Ureter (tissue), 1 donor: ENCODE results near the gene LRIT1. TPM values are rescaled to one million over a fixed set of nuclear protein-coding genes. Genes with fewer than 3 reads are reported as not detected.
A peak's percentile ranks its signal among the peaks of the same experiment; 100 is the strongest.

Experiments used
- DNase-seq: peaks from one replicate; pipeline ENCODE4 v3.0.0-alpha.2; 2020; ENCODE audit warnings: low spot score
- total RNA-seq: library from RNA; stranded (reverse); gene quantifications from one replicate; pipeline ENCODE4 v1.2.4, GENCODE V29; 2023
- donor health status: DM: yes; HTN: yes; CAD: no.

LRIT1 gene
- total RNA-seq, 1 donor from 2014 or later = not detected

DNA sequence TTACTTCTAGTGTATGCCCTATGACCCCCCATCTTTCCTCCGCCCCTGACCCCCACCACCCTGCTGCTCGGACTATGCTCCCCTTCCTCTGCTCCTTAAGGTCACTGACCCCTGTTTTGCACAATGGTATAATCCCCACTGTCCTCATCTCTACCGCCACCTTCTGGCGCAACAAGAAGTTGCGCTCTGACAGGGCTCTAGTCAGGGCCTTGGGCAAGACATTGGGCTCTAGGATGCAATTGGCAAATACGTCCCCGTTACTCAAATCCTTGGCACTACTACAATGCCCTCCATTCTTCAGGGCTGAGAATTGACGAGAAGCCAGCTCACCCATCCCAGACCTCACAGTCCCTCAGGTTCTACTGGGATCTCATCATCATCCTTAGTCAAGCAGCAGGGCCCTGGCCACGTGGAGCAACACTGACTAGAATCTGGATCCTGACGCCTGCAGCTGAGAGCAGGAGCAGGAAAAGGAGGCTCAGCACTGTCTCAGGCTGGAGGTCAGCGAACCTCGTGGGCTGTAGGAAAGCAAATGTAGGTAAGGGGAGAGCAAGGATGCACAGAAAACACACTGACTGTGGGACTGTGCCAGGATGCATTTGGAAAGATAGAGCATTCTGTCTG, 26.6 kb downstream of the LRIT1 start:
- no peak for DNase-seq

DNA sequence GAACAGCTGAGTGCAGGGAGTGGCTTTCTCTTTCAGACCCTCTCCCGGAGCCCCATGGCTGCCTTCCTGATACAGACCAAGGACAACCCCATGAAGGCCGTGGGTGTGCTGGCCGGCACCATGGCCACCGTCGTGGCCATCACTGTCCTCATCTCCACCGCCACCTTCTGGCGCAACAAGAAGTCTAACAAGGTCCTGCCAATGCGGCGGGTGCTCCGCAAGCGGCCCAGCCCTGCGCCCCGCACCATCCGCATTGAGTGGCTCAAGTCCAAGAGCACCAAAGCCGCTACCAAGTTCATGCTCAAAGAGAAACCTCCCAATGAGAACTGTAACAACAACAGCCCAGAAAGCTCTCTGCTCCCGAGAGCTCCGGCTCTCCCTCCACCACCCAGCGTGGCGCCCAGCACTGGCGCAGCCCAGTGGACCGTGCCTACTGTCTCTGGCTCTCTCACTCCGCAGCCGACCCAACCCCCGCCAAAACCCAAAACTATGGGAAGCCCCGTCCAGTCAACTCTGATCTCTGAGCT, 27.2 kb downstream of the LRIT1 start:
- DNase-seq = no peak

DNA sequence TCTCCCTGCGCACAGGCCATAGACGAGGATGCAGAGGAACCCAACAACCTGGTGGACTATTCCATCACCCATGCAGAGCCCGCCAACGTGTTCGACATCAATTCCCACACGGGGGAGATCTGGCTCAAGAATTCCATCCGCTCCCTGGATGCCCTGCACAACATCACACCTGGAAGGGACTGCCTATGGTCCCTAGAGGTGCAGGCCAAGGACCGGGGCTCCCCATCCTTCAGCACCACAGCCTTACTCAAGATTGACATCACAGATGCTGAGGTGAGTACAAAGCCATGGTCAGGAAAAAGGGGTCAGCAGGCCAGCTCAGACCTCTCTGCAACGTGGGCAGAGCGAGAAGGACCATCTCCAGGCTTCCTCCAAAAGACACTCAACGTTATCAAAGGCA, 28.3 kb downstream of the LRIT1 start:
- no peak for DNase-seq

DNA sequence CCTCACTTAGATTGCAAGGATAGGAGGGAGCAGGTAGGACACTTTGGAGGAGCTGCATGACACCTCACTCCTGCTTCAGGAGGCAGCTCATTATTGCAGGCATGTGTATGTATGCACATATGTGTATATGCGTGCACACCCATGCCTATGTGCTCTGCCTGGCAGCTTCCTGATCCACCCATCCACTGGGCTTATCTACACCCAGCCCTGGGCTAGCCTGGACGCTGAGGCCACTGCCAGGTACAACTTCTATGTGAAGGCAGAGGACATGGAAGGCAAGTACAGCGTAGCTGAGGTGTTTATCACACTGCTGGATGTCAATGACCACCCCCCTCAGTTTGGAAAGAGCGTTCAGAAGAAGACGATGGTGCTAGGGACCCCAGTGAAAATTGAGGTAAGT, 29.3 kb downstream of the LRIT1 start:
- no peak for DNase-seq

DNA sequence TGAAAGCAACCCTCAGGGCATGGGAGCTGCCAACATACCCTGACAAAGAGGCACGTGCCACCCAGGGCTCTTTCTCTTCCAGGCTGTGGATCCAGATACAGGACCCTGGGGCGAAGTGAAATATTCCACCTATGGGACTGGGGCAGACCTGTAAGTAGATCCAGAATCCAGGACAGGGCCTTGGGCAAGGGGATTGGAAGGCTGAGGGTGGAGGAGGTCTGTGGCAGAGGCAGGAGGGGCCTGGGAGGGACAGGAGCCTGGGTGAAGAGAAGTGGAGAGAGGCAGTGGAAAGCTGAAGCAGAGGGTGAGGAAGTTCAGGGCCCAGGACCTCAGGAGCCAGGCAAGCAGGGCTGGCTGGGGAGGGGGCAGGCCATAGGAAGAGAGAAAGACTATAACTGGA, 29.8 kb downstream of the LRIT1 start:
- DNase-seq = no peak

DNA sequence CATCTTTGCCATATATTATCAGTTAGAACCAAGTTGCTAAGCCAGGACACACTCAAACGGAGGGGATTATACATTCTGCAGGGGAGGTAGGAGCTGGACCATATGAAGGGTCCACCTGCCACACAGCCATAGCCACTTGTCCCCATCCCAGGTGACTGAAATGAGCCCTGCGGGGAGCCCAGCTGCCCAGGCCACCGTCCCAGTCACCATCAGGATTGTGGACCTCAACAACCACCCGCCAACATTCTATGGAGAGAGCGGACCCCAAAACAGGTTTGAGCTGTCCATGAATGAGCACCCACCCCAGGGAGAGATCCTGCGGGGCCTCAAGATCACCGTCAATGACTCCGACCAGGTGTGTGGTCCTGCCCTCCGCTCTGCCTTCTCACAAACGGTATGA, 33.3 kb downstream of the LRIT1 start:
- DNase-seq = no peak

DNA sequence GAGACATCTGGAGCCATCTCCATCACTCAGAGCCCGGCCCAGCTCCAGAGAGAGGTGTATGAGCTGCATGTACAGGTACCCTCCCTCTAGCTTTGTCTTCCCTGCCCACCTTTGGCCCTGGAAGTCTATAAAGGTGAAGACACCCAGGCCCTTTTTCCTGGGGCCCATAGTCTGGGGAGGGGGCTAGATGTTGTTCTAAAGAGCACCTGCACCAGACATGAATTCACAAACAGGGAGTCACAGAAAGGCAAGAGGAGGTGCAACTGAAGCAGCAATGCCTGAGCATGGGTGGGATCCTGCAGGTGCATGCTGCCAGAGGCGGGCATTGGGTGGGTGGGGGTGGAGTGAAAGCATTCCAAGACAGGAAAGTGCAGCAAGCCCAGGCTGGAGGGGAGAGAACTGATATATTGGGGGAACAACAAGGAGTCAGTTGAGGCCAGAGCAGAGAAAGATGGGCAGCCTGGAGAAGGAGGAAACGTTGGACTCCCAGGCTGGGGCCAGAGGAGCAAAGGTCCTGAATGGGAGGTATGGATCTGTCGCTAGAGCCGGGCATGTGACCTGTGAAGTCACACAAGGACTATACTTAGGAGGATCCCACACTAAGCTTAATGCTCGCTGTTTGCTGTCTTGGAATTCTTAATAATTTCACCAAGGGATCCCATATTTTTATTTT, 35.4 kb downstream of the LRIT1 start:
- DNase-seq = no peak

DNA sequence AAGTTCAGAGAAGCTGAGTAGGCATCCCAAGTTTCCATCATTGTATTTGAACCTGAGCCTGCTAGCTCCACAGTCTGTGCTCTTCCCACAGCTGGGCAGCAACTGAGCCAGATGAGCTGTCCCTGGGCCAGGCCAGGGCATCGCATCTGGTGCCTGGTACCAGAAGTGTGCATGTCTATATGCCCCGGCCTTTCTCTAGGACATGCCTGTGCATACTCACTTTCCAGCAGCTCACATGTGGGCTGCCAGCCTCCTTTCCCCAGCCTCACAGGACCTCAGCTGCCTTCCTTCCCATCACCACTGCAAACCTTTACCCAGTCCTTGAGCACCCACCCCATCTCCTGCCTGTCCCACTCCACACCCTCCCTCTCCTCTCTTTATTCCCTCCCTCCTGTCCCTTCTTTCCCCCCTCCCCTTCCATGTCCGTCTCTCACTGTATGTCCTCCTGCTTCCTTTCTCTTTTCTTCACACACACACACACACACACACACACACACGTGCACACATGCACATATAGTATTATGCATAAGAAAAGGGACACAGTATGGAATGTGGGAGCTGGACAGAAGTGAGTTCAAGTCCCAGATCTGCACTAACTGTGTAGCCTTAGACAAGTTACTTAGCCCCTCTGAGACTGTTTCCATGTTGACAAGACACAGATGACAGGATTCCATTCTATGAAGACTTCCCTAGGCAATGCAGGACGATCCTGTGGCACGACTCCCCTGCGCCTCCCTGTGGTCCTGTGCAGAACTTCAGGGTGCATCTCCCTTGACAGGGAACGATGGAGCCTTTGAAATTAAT, 36.1 kb downstream of the LRIT1 start:
- DNase-seq = peak; percentile 72

DNA sequence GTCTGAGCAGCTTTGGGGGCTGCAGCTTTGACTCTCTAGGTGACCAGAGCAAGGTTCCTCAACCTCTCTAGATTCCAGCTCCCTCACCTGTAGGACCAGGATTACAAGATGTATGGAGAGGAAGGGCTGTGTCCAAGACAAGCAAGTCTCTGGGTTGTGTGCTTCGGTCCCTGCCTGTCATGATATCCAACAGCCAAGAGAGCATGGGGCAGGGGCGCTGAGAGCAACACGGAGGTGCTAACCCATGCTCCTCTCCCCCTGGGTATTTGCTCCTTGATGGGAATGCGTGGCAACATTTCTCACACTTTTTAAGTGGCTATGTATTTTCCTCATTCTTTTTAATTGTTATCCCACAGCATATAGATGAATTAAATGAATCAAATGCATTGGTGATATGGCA, 36.7 kb downstream of the LRIT1 start:
- no peak for DNase-seq

DNA sequence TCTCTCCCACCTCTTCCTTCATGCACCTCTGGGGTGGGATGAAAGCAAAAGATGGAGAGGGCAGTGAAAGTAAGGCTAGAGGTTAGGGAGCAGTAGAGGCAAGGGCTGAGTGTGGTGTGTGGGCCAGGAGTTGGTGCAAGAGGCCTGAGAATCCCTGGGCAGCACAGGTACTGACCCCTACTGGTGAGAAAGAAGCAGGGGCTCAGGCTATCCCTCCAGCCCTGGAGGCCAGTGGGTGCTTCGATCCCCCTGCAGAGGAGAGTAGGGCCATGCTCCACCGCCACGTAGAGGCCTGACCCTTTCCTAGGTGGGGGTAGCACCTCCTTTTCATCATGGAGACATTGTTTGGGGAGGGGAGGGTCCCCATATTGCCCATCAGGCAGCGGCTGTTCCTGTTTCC, 37.2 kb downstream of the LRIT1 start:
- DNase-seq = no peak

DNA sequence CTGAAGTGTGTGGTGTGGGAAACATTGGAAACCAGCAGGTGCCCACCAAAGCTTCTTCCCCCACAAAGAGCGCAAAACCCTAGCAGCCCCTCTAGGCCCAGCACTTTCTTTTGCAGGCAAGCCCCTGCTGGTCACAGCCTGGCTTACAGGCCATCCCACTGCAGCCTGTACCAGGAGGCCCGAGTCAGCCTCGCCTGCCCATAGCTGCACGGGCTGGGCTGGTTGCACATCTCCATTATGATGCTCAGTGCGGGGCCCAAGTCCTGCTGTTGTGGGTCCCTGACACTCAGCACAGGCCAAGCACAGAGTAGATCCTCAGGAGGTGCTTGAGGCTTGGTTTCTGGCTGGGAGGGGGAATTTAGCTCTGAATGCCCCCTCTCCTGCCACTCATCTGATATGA, 39.0 kb downstream of the LRIT1 start:
- DNase-seq = no peak

DNA sequence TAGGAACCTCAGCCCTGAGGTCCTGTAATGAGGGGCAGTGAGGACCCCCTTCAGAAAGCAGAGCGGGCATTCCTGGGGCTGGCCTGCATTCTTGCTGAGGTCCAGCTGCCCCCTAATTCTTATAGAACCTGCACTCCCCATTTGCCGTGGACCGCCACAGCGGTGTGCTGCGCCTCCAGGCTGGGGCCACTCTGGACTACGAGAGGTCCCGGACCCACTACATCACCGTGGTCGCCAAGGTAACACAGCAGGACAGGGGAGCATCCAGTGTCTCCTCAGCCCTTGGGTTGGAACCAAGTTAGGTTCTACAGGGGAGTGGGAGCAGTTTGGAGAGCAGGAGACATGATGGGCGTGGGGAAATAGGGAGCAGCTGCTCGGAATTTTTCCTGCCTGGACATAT, 39.7 kb downstream of the LRIT1 start:
- DNase-seq = no peak

DNA sequence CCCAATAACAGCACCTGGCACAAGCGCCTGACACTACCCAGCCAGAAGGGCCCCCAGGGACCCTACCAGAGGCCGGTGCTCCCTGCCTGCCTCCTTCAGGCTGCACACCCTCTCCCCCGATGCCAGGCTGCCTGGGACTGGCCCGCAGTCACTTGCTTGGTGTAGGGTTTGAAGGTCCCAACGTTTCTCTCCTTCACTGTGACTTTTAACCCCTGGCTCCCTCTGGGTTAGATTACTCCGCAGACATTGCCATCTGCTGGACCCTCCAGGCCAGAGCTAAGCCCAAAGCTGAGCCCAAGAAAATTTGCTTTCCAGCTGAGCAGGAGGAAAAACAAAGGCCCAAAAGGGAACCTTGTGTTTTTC, 40.1 kb downstream of the LRIT1 start:
- DNase-seq = no peak

DNA sequence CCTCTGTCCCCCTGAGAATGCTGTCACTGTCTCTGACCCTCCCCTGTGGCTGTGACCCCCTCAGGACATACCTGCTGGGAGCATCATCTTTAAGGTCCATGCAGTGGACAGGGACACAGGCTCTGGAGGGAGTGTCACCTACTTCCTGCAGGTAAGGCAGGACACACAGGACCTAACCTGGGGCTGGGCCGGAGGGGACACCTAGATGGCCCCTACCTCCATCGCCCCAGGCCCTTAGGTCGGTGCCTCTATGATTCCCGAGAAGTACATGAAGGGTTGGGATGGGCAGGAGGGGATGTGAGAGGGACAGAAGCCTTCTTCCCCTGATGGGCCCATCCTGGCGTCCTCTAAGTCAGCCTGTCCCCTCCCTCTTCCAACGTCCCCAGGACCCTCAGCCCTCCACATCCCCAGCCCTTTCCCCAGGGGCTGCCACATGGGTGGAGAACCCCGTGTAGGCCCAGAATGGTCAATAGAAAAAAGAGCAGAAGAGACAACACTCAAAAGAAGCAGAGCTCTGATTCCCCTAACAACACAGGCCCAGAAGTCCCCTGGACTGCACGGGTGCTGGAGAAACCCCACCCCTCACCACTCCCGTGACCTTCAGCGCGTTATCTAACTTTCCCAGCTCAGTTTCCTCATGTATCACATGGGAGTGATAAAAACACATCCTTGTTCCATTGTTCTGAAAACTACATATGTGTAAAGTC, 40.7 kb downstream of the LRIT1 start:
- DNase-seq = no peak

DNA sequence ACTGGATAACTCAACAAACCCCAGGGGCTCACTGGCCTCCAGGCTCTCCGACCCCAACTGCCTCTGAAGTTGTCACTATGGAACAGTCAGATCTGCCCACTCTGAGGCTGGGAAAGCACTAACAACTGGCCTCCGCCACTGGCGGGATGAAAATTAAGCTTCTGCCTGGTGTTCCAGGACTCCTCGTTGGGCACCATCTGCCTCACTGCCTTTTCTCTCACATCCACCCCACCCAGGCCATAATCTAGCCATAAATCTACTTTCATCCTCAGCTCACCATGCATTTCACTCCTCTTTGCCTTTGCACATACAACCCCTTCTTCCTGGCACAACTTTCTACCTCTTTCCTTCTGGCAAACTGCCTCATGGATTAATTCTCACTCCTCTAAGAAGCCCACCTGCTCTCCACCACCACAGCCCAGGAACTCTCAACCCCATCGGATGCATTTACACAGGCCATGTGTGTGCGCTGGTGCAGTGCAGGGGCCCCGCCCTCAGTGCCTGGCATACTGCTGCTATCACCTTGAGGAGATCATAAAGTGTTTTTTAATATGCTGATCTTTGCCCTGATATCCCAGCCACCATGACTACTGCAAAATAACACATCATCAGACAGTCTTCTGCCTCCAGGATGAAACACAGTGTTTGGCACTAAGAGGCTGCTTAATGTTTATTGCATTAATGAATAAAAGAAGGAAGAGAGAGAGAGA, 43.0 kb downstream of the LRIT1 start:
- DNase-seq = no peak

DNA sequence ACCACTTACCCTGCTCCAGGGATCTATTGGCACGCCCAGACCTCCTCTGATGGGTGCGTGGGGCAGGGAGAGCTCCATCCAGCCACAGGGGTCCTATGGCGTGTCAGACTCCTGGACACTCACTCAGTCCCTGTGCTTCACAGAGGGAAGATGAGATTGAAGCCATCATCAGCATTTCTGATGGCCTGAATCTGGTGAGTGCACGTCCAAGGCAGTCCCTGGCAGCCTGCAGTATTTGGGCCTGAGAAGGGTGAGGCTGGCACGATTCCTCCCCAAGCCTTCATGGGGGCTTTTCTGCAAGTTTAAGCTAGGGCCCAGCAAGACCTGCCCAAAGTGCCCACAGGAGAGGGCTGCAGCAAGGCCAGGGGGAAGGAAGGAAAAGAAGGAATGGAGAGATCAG, 43.7 kb downstream of the LRIT1 start:
- DNase-seq = no peak

DNA sequence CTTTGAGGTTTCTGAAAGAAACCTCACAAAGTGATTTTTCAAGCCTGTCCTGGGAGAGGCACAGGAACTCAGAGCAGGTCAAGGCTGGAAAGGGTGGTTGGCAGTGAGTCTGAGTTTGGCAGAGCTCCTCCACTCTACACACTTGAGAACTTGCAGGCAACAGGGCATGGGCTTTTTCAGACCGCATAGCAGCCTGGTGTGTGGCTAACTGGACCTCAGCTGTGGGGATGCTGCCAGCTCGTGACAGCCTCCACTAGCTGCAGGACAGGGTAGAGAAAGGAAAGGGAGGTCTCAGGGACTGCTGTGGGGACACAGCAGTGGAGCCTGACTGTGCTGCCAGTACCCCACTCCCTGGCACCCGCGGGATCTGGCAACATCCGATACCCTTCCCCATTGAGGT, 44.4 kb downstream of the LRIT1 start:
- DNase-seq = no peak

DNA sequence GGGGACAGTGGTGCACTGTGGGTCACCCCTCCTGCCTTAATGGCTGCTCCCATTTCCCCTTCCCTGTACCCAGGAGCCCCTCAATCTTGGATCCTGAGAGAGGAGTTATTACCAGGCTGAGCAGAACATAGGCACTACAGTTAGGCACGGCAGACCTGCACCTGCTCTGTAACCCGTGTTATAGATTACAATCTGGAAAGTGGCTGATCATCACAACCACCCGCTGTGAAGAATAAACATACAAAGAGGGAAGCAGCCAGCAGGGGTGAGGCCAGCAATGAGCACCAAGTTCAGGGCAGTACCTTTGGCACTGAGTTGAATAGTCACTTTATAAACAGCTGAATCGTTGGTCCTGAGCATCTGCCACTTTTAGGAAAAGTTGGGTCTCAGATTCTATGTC, 45.3 kb downstream of the LRIT1 start:
- DNase-seq = no peak

DNA sequence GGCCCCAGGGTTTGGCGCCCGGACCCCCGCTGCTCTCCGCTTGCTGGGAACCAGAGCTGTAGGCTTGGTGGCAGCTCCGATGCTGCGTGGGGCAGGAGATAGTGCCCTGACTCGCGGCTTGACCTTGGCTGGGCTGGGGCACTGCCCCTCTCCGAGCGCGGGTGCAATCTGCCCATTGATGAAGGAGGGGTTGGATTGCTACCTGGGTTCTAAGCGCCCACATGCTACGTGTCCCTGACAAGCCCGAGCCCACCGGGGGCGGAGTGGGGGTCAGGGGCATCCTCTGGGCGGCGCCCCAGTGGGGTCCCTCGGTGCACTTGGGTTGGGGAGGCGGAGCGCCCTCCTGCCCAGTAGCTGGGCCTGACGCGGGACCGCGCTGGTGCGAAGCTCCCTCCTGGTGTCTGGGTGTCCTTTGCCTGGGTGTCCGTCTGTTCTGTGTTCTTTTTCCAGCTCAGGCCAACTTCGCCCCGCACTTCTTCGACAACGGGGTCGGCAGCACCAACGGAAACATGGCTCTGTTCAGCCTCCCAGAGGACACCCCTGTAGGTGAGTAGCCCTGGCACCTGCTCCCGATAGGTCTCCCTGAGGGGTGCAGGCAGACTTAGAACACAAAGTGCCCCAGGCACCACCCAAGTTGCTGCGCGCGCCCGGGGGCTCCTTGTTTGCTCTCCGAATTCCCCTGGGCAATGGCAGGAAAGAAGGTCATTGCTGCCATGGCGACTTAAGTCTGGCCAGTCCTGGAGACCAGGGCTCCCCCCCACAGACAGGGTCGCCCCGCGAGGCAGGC, 46.1 kb downstream of the LRIT1 start:
- no peak for DNase-seq

DNA sequence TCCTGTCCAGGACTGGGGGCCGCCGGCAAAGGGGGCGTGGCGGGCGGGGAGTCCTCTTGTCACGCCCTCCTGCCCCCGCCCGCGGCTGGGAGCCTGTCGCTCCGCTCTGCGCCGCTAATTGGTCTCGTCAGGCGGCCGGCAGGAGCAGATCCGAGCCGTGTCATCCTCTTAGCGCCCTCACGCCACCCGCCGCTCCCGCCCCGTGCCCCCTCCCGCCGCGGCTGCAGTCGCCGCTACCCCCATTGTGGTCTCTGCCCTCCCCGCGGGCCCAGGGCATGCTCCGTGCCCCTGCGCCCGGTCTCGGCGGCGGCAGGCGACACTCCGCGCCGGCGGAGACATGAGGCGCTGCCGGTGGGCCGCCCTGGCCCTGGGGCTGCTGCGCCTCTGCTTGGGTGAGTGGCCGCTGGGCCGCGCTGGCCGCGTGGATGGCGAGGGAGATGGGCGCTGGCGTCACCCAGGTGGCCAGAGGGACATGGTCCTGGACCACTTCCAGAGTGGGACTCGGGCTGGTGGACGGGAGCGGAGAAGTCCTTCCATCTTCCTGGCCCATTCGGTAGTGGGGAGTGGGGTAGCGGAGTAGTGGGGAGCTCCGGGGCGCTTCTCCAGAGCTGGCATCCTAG, 46.8 kb downstream of the LRIT1 start, which contains the start of gene CDHR1:
CDHR1 (plus strand) TSS at position 114 of the 620 bp plus-strand sequence; CDS start at position 338, 224 bp downstream.
- DNase-seq = no peak
